SU-DHL-6 (cell line): ENCODE results near the gene PPP2R2C.

ENCODE experiments used
- H2AFZ ChIP-seq: fragments of 200-600 bp; sonication (generic); 2 replicates; pipeline ENCODE4 v1.6.1; 2014; ENCODE audit warnings: low read depth, mild to moderate bottlenecking, moderate library complexity, mixed read lengths, antibody characterized with exemption, low read length; ENCODE audit not compliant: severe bottlenecking
- H3F3A ChIP-seq: fragments of 200-600 bp; shearing (Covaris generic); 2 replicates; pipeline ENCODE4 v1.6.0; 2016; ENCODE audit warnings: antibody characterized with exemption, mild to moderate bottlenecking; ENCODE audit not compliant: insufficient read depth
- H3K27ac ChIP-seq: fragments of 200-600 bp; sonication (generic); 2 replicates; pipeline ENCODE4 v1.5.1; 2016; ENCODE audit warnings: low read depth, mild to moderate bottlenecking, low read length, moderate library complexity, mixed read lengths
- H3K27me3 ChIP-seq: fragments of 200-600 bp; sonication (generic), shearing (Covaris generic); 2 replicates; pipeline ENCODE4 v1.6.0; 2014; ENCODE audit warnings: mild to moderate bottlenecking, low read length
- H3K36me3 ChIP-seq: fragments of 200-600 bp; sonication (generic); 2 replicates; pipeline ENCODE4 v1.6.1; 2014; ENCODE audit warnings: mild to moderate bottlenecking, low read length, mixed read lengths
- H3K4me2 ChIP-seq: fragments of 300-600, 200-600 bp; shearing (Covaris generic), sonication (generic); 2 replicates; pipeline ENCODE4 v1.6.0; 2014; ENCODE audit warnings: low read length, low read depth, mild to moderate bottlenecking; ENCODE audit not compliant: poor library complexity, severe bottlenecking
- H3K4me3 ChIP-seq: fragments of 200-600 bp; sonication (generic); 2 replicates; pipeline ENCODE4 v1.5.1; 2014; ENCODE audit warnings: antibody characterized with exemption, low read length, mild to moderate bottlenecking, mixed read lengths; ENCODE audit not compliant: insufficient read depth, poor library complexity, severe bottlenecking
- H3K79me2 ChIP-seq: fragments of 200-600 bp; sonication (generic); 2 replicates; pipeline ENCODE4 v1.6.1; 2014; ENCODE audit warnings: mild to moderate bottlenecking, low read length, moderate library complexity; ENCODE audit not compliant: insufficient read depth
- H3K9ac ChIP-seq: fragments of 200-600 bp; sonication (generic); 2 replicates; pipeline ENCODE4 v1.7.0; 2014; ENCODE audit warnings: mild to moderate bottlenecking, low read length
- H3K9me2 ChIP-seq: fragments of 200-600 bp; sonication (generic); replicated peaks from 2 replicates; pipeline ENCODE4 v1.6.1; 2014; ENCODE audit warnings: low read length; ENCODE audit not compliant: insufficient read depth
- H3K9me3 ChIP-seq: fragments of 200-600 bp; sonication (generic); 2 replicates; pipeline ENCODE4 v1.6.1; 2014; ENCODE audit warnings: low read length, mixed read lengths; ENCODE audit not compliant: insufficient read depth
- H4K20me1 ChIP-seq: fragments of 200-600 bp; sonication (generic); 2 replicates; pipeline ENCODE4 v1.6.1; 2014; ENCODE audit warnings: low read depth, mild to moderate bottlenecking, antibody characterized with exemption, low read length, moderate library complexity, mixed read lengths
- CTCF ChIP-seq: fragments of 200-600 bp; sonication (generic); IDR thresholded peaks from one replicate; pipeline ENCODE4 v1.5.1; 2017; ENCODE audit warnings: antibody characterized with exemption, mild to moderate bottlenecking, low read length, moderate library complexity; ENCODE audit not compliant: insufficient read depth, poor library complexity, severe bottlenecking
- EZH2phosphoT487 ChIP-seq: fragments of 200-600 bp; sonication (generic), shearing (Covaris generic); conservative IDR thresholded peaks from 2 replicates; pipeline ENCODE4 v1.6.1; 2018; ENCODE audit warnings: mild to moderate bottlenecking, antibody characterized with exemption, low read length, moderate library complexity, mixed read lengths

PPP2R2C gene

DNA sequence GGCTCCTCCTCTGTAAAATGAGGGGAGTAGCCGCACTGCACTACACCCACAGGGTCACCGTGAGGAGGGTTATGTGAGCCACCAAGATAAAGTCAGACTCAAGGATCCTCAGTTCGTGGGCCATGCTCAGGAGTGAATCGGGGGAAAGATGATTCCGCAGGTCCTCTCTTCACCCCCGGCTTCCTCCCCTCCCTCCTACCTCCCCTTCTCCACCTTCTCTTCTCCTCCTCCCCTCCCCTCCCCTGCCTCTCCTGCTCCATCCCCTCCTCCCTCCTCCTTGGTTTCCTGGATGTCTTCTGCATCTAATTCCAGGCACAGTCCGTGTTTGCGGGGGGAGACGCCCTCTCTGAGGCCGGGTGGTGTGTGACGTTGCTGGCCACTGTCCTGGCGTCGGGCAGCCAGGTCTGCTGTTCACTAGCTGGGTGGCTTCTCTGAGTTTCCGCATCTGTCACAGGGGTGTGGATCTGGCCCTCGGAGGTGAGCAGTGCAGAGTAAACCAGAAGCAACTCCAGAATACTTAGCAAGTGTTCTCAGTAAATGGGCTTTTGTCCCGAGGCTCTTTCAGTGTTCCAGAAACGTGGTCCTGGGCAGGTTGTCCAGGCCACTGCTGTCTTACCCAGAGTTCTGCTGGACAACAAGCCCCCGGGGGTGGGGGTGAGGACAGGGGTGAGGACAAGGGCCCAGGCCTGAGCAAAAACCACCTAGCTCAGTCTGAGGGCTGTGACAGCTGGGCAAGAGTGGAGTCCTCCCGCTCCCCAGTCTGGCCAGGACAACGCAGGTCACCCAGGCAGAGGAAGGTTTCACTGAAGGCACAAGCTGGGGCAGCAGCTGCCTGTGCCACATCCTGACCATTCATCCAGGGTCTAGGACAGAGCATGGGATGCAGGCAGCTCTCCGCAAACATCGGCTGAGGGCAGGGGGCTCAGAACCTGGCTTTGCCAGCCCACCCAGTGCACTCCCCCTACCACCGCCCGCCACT is 92.4 kb downstream of the PPP2R2C start:
- TF ChIP-seq CTCF, result no peak
- TF ChIP-seq EZH2phosphoT487, result no peak
- no peak overlapping the region for H3K9ac ChIP-seq
- H3K9me3 ChIP-seq, result no peaks in the 10 kb centered on the region
- no peaks in the 10 kb centered on the region for H3K36me3 ChIP-seq
- no peaks in the 10 kb centered on the region for H3K79me2 ChIP-seq
- no peaks in the 10 kb centered on the region for H3F3A ChIP-seq
- no peaks in the 10 kb centered on the region for H3K9me2 ChIP-seq
- no peak overlapping the region for H2AFZ ChIP-seq
- H3K4me2 ChIP-seq, result no peak overlapping the region
- no peaks in the 10 kb centered on the region for H4K20me1 ChIP-seq
- no peak overlapping the region for H3K4me3 ChIP-seq
- H3K27ac ChIP-seq, result no peak overlapping the region
- H3K27me3 ChIP-seq, result no peaks in the 10 kb centered on the region

- H3K36me3 ChIP-seq, result no peaks in the 10 kb centered on the region
- no peaks in the 10 kb centered on the region for H3K27me3 ChIP-seq
- no peaks in the 10 kb centered on the region for H3K79me2 ChIP-seq
- H3K4me2 ChIP-seq, result no peak overlapping the region
- no peak overlapping the region for H3K4me3 ChIP-seq
- no peak for TF ChIP-seq CTCF
- no peak for TF ChIP-seq EZH2phosphoT487
- H3K9me3 ChIP-seq, result no peaks in the 10 kb centered on the region
- H2AFZ ChIP-seq, result no peak overlapping the region
- no peak overlapping the region for H3K9ac ChIP-seq
- H4K20me1 ChIP-seq, result no peaks in the 10 kb centered on the region
- H3K27ac ChIP-seq, result no peak overlapping the region
- no peaks in the 10 kb centered on the region for H3F3A ChIP-seq
- H3K9me2 ChIP-seq, result no peaks in the 10 kb centered on the region
Observed at GRCh38 chr4:6378493-6379445, 93.6 kb downstream of the PPP2R2C start.

- Histone ChIP-seq H3K4me2 (no peak overlapping the region), H3K9ac (no peak overlapping the region)
Observed at GRCh38 chr4:6377626-6378492, 94.6 kb downstream of the PPP2R2C start.

More at GRCh38 chr4:6377626-6378492, 94.6 kb downstream of the PPP2R2C start:
- Histone ChIP-seq H3K27ac (no peak overlapping the region), H2AFZ (no peak overlapping the region), H3K79me2 (no peaks in the 10 kb centered on the region), H4K20me1 (no peaks in the 10 kb centered on the region), H3K4me3 (no peak overlapping the region), H3K9me3 (no peaks in the 10 kb centered on the region), H3K9me2 (no peaks in the 10 kb centered on the region), H3K27me3 (no peaks in the 10 kb centered on the region), H3F3A (no peaks in the 10 kb centered on the region), H3K36me3 (no peaks in the 10 kb centered on the region)
- TF ChIP-seq EZH2phosphoT487 (no peak), CTCF (no peak)
